ENCODE measurements around the gene C1QTNF2.

Gene C1QTNF2

DNA sequence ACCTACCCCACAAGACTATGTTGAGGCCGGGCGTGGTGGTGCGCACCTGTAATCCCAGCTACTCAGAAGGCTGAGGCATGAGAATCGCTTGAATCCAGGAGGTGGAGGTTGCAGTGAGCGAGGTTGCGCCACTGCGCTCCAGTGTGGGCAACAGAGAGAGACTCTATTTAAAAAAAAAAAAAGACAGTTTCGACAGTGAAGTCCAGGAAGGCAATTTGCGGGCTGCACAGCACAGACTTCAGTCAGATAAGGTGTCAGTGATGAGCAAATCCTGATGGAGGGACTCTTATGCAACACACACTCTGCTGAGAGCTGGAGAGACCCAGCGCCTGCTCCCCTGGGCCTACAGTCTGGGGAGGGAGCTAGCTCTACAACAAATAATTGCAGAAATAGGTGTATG, 72.2 kb downstream of the C1QTNF2 start:
- DNase-seq (ENCODE audit: low read depth, low spot score): no peak

DNA sequence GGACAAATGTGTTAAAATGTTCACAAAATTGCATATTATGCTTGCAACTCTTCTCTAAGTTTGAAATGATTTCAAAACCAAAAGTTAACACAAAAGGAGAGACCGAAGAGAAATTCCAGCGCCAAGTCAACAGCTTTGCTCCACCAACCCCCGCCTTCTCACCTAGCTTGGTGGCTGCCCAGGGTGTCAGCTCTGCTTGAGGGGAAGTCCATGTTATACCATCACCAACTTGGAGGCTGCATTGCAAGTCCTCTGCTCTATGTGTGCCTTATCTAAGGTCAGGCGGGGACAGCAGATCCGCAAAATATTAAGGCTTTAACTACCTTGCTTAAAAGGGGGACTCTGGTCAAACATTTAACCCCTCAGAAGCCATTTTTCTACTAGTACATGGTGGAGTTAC, 72.7 kb downstream of the C1QTNF2 start:
- no peak for DNase-seq (ENCODE audit: low read depth, low spot score)
